Activated T-helper 1 cell treated with anti-CD3 and anti-CD28 coated beads, Interleukin-12 subunit alpha, Interleukin-12 subunit beta, Interleukin-2, Interleukin-4 antibody, amounts not matched to agents 30 ng/mL and 10 ng/mL and 1 ng/mL, durations not matched to agents 14 hours and 24 hours and 36 hours (primary cell): Measurements from ENCODE around the gene HHIPL1. TPM values are rescaled to one million over a fixed set of nuclear protein-coding genes. Genes with fewer than 3 reads are reported as not detected.
A peak's percentile ranks its signal among the peaks of the same experiment; 100 is the strongest.

ENCODE experiments used
- DNase-seq: peaks from one replicate; pipeline ENCODE4 v3.0.0; 2021; ENCODE audit warnings: low spot score
- H3K27ac Mint-ChIP-seq: one replicate; pipeline ENCODE4 v1.8.0; 2021; ENCODE audit warnings: mild to moderate bottlenecking, mixed read lengths
- H3K27me3 Mint-ChIP-seq: one replicate; pipeline ENCODE4 v1.8.0; 2022; ENCODE audit warnings: mild to moderate bottlenecking, moderate library complexity, mixed read lengths; ENCODE audit not compliant: insufficient read depth
- H3K36me3 Mint-ChIP-seq: one replicate; pipeline ENCODE4 v1.8.0; 2021; ENCODE audit warnings: low read depth, mixed read lengths
- H3K4me1 Mint-ChIP-seq: one replicate; pipeline ENCODE4 v1.8.0; 2021; ENCODE audit warnings: low read depth, mixed read lengths
- H3K4me3 Mint-ChIP-seq: one replicate; pipeline ENCODE4 v1.8.0; 2021; ENCODE audit warnings: mild to moderate bottlenecking, moderate library complexity, mixed read lengths
- H3K9me3 Mint-ChIP-seq: one replicate; pipeline ENCODE4 v1.8.0; 2021; ENCODE audit warnings: mixed read lengths
- intact Hi-C: fragments of 100-400 bp; cut with micrococcal nuclease; formaldehyde crosslinking; loops from one replicate; pipeline ENCODE4 v1.15.1; 2024
- total RNA-seq: library from RNA; stranded (reverse); gene quantifications from 2 replicates; pipeline ENCODE4 v1.2.3, GENCODE V29; 2022

Gene HHIPL1
- total RNA-seq, 1 donor from 2014 or later, result not detected

DNA sequence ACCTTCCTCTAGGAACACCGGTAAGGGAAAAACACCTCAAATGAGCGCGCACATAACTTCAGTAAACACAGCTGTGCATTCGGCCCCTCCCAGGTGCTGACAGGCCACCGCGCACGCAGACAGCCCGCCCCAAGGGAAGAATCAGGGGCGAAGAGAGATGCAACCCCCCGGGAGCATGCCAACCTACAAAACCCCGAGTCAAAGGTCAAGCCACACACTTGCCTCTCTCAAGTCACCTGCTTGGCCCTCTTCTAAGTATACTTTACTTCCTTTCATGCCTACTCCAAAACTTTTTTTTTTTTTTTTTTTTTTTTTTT, 36.9 kb downstream of the HHIPL1 start:
- H3K9me3 Mint-ChIP-seq, result peaks cover 4% of the 10 kb centered on the region
- H3K27ac Mint-ChIP-seq, result no peak overlapping the region
- peaks cover 24% of the 10 kb centered on the region for H3K27me3 Mint-ChIP-seq
- no peaks in the 10 kb centered on the region for H3K36me3 Mint-ChIP-seq
- intact Hi-C loops, result loop anchor here (5.0 to 10.0 kb wide), 4 partner anchors 111 to 693 kb away; partner anchors contain the start of genes EML1, EVL, WDR25 and YY1
- H3K4me1 Mint-ChIP-seq, result peaks cover 5% of the 10 kb centered on the region
- H3K4me3 Mint-ChIP-seq, result peak overlapping the region; percentile 49
- DNase-seq, result no peak

DNA sequence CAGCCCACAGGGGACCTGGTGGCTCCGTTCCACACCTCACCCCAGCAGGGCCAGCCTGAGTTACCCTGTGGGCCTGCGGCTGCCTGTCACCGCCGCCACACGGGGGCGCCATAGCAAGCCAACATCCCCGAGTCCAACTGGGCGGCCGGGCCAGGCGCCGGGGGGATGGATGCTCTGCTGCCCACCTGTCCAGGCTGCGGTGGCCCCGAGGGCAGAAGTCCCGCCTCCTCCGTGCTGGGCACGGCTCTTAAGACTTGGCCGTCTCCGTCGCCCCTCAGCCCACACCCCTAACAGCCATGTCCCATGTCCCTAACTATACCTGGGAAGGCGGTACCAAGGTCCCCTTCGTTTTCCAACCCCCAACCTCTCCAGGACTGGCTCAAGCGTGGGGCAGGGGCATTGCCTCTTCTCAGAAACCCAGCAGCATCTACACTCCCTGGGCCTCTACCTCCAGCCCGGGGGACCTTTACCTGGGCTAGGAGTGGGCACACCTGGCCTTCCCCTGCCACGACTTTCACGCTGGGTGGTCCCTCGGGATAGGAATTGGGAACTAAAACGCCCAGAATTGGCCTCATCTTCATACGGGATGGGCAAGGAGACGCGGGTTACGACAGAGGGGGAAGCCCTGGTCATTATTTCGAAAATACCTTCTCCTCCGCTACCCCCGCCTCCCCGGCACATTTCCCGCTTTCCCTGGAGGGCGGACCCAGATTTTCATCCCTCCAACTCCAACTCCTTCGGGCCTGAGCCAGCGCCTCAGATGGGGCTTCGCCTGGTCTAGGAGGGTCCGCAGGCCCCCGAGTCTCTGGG, 38.1 kb downstream of the HHIPL1 start:
- intact Hi-C loops, result loop anchor here (1.0 to 10.0 kb wide), 5 partner anchors 109 to 692 kb away; partner anchors contain the start of genes EML1, EVL, WDR25 and YY1
- H3K9me3 Mint-ChIP-seq, result peaks cover 4% of the 10 kb centered on the region
- peaks cover 5% of the 10 kb centered on the region for H3K4me1 Mint-ChIP-seq
- peak overlapping the region; percentile 87 for H3K27ac Mint-ChIP-seq
- peak overlapping the region; percentile 87 for H3K4me3 Mint-ChIP-seq
- peaks cover 30% of the 10 kb centered on the region for H3K27me3 Mint-ChIP-seq
- H3K36me3 Mint-ChIP-seq, result no peaks in the 10 kb centered on the region
- DNase-seq, result peak; percentile 77

GRCh38 chr14:99683619-99684409, 38.9 kb downstream of the HHIPL1 start, which contains the start of gene CYP46A1:
CYP46A1 (plus strand) TSS chr14:99684298; CDS start chr14:99684418, 120 bp downstream.
- DNase-seq, result peak; percentile 99
- Mint-ChIP-seq H3K9me3 (no peaks in the 10 kb centered on the region), H3K36me3 (no peaks in the 10 kb centered on the region), H3K4me1 (peaks cover 5% of the 10 kb centered on the region), H3K27ac (peak within 1 kb of the TSS; percentile 87), H3K27me3 (peaks cover 31% of the 10 kb centered on the region), H3K4me3 (peak within 1 kb of the TSS; percentile 87)
- intact Hi-C loops, result loop anchor here (1.0 to 10.0 kb wide), 7 partner anchors 80 to 691 kb away; partner anchors contain the start of genes CCDC85C, CCNK, EML1 and EVL

GRCh38 chr14:99684410-99684934, 39.5 kb downstream of the HHIPL1 start:
- intact Hi-C loops, result loop anchor here (1.0 to 10.0 kb wide), 6 partner anchors 80 to 690 kb away; partner anchors contain the start of genes CCDC85C, CCNK, EML1 and EVL
- no peak for DNase-seq
- H3K4me1 Mint-ChIP-seq, result peaks cover 5% of the 10 kb centered on the region
- peaks cover 33% of the 10 kb centered on the region for H3K27me3 Mint-ChIP-seq
- H3K9me3 Mint-ChIP-seq, result no peaks in the 10 kb centered on the region
- H3K4me3 Mint-ChIP-seq, result no peak overlapping the region
- no peak overlapping the region for H3K27ac Mint-ChIP-seq
- H3K36me3 Mint-ChIP-seq, result no peaks in the 10 kb centered on the region

GRCh38 chr14:99685151-99685591, 40.2 kb downstream of the HHIPL1 start:
- H3K27me3 Mint-ChIP-seq, result peaks cover 38% of the 10 kb centered on the region
- intact Hi-C loops, result loop anchor here (10.0 kb wide), 2 partner anchors 380 to 690 kb away; partner anchors contain the start of genes EVL and WDR25
- peaks cover 5% of the 10 kb centered on the region for H3K4me1 Mint-ChIP-seq
- H3K27ac Mint-ChIP-seq, result no peak overlapping the region
- no peaks in the 10 kb centered on the region for H3K36me3 Mint-ChIP-seq
- DNase-seq, result no peak
- peak overlapping the region; percentile 65 for H3K4me3 Mint-ChIP-seq
- H3K9me3 Mint-ChIP-seq, result no peaks in the 10 kb centered on the region

DNA sequence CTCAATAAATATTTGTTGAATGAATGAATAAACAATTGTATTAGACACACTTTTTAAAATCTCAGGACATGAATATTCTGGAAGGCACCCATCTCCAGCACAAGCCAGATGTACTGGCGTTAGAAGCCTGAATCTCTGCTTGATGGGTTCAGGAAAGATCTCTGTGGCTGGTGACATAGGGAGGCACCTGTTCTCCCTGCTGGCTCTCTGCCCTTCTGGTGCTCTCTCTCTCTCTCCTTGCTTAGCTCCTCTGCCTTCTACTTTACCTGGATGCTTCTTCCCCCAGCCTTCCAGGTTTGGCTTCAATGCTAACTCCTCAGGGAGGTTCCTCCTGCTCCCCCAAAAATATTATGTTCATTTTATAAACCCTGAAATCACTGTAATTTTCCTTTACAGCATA, 40.7 kb downstream of the HHIPL1 start:
- H3K36me3 Mint-ChIP-seq, result no peaks in the 10 kb centered on the region
- no peak overlapping the region for H3K27ac Mint-ChIP-seq
- H3K4me3 Mint-ChIP-seq, result peak overlapping the region; percentile 65
- intact Hi-C loops, result loop anchor here (10.0 kb wide), 2 partner anchors 379 to 689 kb away; partner anchors contain the start of genes EVL and WDR25
- no peak for DNase-seq
- H3K9me3 Mint-ChIP-seq, result no peaks in the 10 kb centered on the region
- H3K27me3 Mint-ChIP-seq, result peaks cover 41% of the 10 kb centered on the region
- peaks cover 5% of the 10 kb centered on the region for H3K4me1 Mint-ChIP-seq

- intact Hi-C loops, result loop anchor here (10.0 kb wide), 2 partner anchors 378 to 688 kb away; partner anchors contain the start of genes EVL and WDR25
- peaks cover 41% of the 10 kb centered on the region for H3K27me3 Mint-ChIP-seq
- no peak overlapping the region for H3K4me3 Mint-ChIP-seq
- H3K36me3 Mint-ChIP-seq, result no peaks in the 10 kb centered on the region
- H3K4me1 Mint-ChIP-seq, result peaks cover 5% of the 10 kb centered on the region
- H3K27ac Mint-ChIP-seq, result no peak overlapping the region
- DNase-seq, result no peak
- no peaks in the 10 kb centered on the region for H3K9me3 Mint-ChIP-seq
Observed at GRCh38 chr14:99686557-99687283, 41.8 kb downstream of the HHIPL1 start.

DNA sequence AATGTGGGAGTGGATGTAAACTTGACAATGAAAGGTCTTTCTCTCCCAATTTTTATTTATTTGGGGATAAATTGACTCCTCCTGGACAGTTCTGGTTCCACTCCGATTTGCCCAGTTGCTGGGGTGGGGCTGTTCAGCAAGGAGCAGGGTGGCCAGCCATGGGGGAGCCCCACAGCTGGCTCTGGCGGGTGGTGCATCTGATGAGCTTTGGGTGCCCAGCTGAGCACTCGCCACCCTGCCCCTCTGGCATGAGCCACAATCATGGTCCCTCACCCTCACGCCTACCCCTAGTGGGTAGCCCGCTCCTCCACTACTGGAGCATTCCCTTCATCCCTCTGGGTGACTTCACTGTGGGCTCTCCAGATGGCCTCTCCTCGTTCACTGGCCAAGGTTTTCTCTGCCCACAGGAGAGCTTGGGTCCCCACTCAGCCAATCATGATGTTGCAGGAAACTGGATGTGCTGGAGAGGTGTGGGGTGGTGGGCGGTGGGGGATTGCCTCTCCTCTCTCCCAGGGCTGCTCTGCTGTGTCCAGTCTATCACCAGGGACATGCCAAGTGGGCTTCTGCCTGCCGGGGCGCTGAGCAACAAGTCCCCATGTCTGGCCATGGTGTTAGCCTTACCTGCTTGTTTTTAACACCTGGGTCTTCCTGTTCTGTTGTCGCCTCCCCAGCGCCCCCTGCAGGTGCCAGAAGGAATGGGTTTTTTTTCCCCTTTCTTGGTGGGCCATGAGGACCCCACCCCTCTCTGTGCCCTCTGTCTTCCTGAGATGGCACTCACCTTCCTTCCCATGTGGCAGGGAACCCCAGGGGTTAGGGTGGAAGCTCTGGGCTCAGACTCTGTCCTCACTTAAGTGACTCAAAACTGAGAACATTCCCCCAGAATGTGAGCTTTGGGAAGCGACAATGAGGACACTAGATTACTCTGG, 42.6 kb downstream of the HHIPL1 start:
- intact Hi-C loops, result loop anchor here (10.0 kb wide), 2 partner anchors 377 to 687 kb away; partner anchors contain the start of genes EVL and WDR25
- peaks cover 41% of the 10 kb centered on the region for H3K27me3 Mint-ChIP-seq
- H3K4me3 Mint-ChIP-seq, result no peak overlapping the region

DNA sequence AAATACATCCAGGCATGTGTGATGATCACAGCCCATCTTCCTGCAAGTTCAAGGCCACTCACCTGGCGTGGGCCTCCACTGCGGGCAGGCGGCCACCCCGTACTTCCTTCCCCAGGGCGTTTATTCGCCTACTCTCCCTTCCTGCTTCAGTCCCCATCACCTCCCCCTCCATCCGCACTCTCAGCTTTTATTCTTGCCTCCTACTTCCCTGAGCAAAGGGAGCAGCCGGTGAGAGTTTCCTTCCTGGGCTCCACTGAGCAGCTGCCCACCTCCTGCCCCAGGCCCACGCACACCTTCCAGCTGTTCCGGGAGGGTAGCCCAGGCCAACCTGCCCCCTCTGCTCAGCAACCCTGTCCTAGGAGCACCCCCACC, 43.3 kb downstream of the HHIPL1 start:
- intact Hi-C loops, result loop anchor here (10.0 kb wide), 2 partner anchors 377 to 687 kb away; partner anchors contain the start of genes EVL and WDR25
- Mint-ChIP-seq H3K27me3 (peaks cover 44% of the 10 kb centered on the region), H3K36me3 (no peaks in the 10 kb centered on the region), H3K4me3 (no peak overlapping the region), H3K27ac (no peak overlapping the region), H3K4me1 (no peaks in the 10 kb centered on the region), H3K9me3 (no peaks in the 10 kb centered on the region)
- DNase-seq, result no peak

More for the DNA sequence above, 42.6 kb downstream of the HHIPL1 start:
- H3K9me3 Mint-ChIP-seq, result no peaks in the 10 kb centered on the region
- peaks cover 3% of the 10 kb centered on the region for H3K4me1 Mint-ChIP-seq
- DNase-seq, result no peak
- H3K27ac Mint-ChIP-seq, result no peak overlapping the region
- H3K36me3 Mint-ChIP-seq, result no peaks in the 10 kb centered on the region

GRCh38 chr14:99688629-99689028, 43.7 kb downstream of the HHIPL1 start:
- H3K27ac Mint-ChIP-seq, result no peak overlapping the region
- H3K9me3 Mint-ChIP-seq, result no peaks in the 10 kb centered on the region
- no peaks in the 10 kb centered on the region for H3K36me3 Mint-ChIP-seq
- H3K4me1 Mint-ChIP-seq, result no peaks in the 10 kb centered on the region
- DNase-seq, result no peak
- intact Hi-C loops, result loop anchor here (10.0 kb wide), 2 partner anchors 376 to 686 kb away; partner anchors contain the start of genes EVL and WDR25
- H3K4me3 Mint-ChIP-seq, result no peak overlapping the region
- peaks cover 44% of the 10 kb centered on the region for H3K27me3 Mint-ChIP-seq
